Uterus (tissue), 4 donors: ENCODE measurements around the gene MED19. TPM values are rescaled to one million over a fixed set of nuclear protein-coding genes. Genes with fewer than 3 reads are reported as not detected.
A peak's percentile ranks its signal among the peaks of the same experiment; 100 is the strongest.

ENCODE experiments used
- DNase-seq, 2 donors: peaks; one replicate each; pipeline ENCODE4 v3.0.0-alpha.2; 2019 to 2020
- H3K27ac ChIP-seq, 2 donors: fragments of 200-600 bp; sonication (generic); 1 replicate in 1 of 2; 2 replicates in 1 of 2; pipeline ENCODE4 v1.5.1; 2016 to 2018
- H3K27me3 ChIP-seq, 2 donors: fragments of 200-600 bp; sonication (generic); one replicate each; pipeline ENCODE4 v1.5.1; 2018 to 2019; ENCODE audit warnings: control low read depth in 1 of 2
- H3K36me3 ChIP-seq, 2 donors: fragments of 200-600 bp; sonication (generic); one replicate each; pipeline ENCODE4 v1.5.1; 2019; ENCODE audit warnings: control low read depth in 1 of 2
- H3K4me1 ChIP-seq, 2 donors: fragments of 200-600 bp; sonication (generic); one replicate each; pipeline ENCODE4 v1.5.1; 2018 to 2019; ENCODE audit warnings: control low read depth in 1 of 2
- H3K4me3 ChIP-seq, 2 donors: fragments of 200-600 bp; sonication (generic); 1 replicate in 1 of 2; 2 replicates in 1 of 2; pipeline ENCODE4 v1.5.1; 2018 to 2019; ENCODE audit warnings: mild to moderate bottlenecking in 1 of 2
- H3K9me3 ChIP-seq, 2 donors: fragments of 200-600 bp; sonication (generic); one replicate each; pipeline ENCODE4 v1.5.1; 2019; ENCODE audit warnings: control low read depth in 1 of 2
- POLR2A ChIP-seq, 2 donors: fragments of 450-650 bp; IDR thresholded peaks; one replicate each; pipeline ENCODE4 v1.6.1; 2016; ENCODE audit warnings: antibody characterized with exemption in 2 of 2, mild to moderate bottlenecking in 1 of 2, moderate library complexity in 1 of 2
- intact Hi-C: fragments of 100-400 bp; cut with DNase I; formaldehyde crosslinking; loops from one replicate; pipeline ENCODE4 v1.15.1; 2023; ENCODE audit warnings: low total_unique reads
- total RNA-seq, 4 donors: library from RNA; depleted of rRNA in 3 of 4; stranded (reverse); fragments of >200 nt in 3 of 4; gene quantifications; one replicate each; pipeline versions ENCODE4 v1.1.0 to v1.2.4, GENCODE V29; 2014 to 2023
- TF ChIP-seq, protein P1 (sequence below), 4 experiments: fragments of 200-600 bp in 2 of 4; fragments of 450-650 bp in 2 of 4; sonication (generic) in 2 of 4; IDR thresholded peaks; one replicate each; pipeline ENCODE4 v1.5.1; 2016 to 2019; ENCODE audit warnings: antibody characterized with exemption in 4 of 4, mild to moderate bottlenecking in 2 of 4, moderate library complexity in 1 of 4
- donor health status: DM: yes; HTN: yes; CAD: no.

Gene MED19, protein sequence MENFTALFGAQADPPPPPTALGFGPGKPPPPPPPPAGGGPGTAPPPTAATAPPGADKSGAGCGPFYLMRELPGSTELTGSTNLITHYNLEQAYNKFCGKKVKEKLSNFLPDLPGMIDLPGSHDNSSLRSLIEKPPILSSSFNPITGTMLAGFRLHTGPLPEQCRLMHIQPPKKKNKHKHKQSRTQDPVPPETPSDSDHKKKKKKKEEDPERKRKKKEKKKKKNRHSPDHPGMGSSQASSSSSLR
- 10 to 100 TPM in 1 of 4 donors, 1 to 10 TPM in 3; 5.9 to 11.3 (median 9.1) TPM for total RNA-seq

DNA sequence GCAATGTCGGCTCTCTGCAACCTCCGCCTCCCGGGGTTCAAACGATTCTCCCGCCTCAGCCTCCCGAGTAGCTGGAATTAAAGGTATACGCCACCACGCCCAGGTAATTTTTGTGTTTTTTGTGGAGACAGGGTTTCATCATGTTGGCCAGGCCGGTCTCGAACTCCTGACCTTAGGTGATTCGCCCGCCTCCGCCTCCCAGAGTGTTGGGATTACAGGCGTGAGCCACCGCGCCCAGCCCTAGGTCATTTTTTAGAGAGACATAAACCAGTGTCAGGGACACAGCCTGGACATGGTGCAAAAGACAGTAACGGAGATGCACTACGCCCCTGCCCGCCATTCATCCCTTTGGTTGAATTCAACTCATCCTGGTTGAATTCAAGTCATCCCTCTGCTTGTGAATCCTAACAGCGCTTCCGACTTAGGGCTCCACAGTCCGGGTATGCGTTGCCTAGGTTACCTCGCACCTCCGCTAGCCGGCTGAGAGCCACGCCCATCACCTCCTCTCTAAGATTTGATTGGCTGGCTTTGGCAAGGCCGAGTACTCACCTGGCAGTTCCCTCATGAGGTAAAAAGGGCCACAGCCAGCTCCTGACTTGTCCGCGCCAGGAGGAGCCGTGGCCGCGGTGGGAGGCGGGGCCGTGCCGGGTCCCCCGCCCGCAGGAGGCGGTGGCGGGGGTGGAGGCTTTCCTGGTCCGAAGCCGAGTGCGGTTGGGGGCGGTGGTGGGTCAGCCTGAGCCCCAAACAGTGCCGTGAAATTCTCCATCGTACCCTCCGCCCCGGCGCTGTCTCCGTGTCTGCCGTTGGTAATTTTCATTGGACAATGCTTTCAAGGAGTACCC, at the start of gene MED19:
TSS of gene MED19 (minus strand) at position 802 of the 842 bp plus-strand sequence. CDS start at position 766, 36 bp downstream.
- no peaks in the 10 kb centered on the region for H3K36me3 ChIP-seq
- H3K4me1 ChIP-seq = peaks cover 0 to 15% of the 10 kb centered on the region in 2 donors
- no peaks in the 10 kb centered on the region for H3K27me3 ChIP-seq
- DNase-seq = peak; percentile 65 to 79
- H3K9me3 ChIP-seq = no peaks in the 10 kb centered on the region
- intact Hi-C loops = no loop called here
- peak within 1 kb of the TSS; percentile 77 to 93 for H3K4me3 ChIP-seq
- peak in 1 of 2 donors; percentile 34 for TF ChIP-seq POLR2A (IDR thresholded peaks at IDR 0.05)
- TF ChIP-seq, protein P1, sequence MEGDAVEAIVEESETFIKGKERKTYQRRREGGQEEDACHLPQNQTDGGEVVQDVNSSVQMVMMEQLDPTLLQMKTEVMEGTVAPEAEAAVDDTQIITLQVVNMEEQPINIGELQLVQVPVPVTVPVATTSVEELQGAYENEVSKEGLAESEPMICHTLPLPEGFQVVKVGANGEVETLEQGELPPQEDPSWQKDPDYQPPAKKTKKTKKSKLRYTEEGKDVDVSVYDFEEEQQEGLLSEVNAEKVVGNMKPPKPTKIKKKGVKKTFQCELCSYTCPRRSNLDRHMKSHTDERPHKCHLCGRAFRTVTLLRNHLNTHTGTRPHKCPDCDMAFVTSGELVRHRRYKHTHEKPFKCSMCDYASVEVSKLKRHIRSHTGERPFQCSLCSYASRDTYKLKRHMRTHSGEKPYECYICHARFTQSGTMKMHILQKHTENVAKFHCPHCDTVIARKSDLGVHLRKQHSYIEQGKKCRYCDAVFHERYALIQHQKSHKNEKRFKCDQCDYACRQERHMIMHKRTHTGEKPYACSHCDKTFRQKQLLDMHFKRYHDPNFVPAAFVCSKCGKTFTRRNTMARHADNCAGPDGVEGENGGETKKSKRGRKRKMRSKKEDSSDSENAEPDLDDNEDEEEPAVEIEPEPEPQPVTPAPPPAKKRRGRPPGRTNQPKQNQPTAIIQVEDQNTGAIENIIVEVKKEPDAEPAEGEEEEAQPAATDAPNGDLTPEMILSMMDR (IDR thresholded peaks at IDR 0.05) = no peak
- H3K27ac ChIP-seq = peak within 1 kb of the TSS; percentile 69 to 92

DNA sequence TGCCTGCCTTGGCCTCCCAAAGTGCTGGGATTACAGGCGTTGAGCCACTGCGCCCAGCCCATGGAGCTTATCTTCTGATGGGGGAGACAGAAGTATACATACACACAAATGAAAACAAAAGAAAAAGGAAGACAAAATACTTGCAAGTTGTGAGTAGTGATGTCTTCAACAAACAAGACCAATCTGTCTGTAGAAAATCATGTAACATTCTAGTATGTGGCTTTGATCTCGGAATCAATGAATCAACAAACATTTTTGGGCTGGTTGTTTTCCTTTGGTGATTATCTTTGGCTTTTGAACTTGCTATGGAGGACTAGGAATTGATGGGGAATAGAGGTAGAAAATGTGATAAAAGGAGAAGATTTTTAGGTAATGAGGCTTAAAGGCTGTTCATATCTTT, 46.2 kb upstream of the MED19 start:
- H3K27ac ChIP-seq = no peak overlapping the region
- TF ChIP-seq POLR2A (IDR thresholded peaks at IDR 0.05) = no peak
- TF ChIP-seq, protein P1 (IDR thresholded peaks at IDR 0.05) = no peak
- no peak for DNase-seq
- H3K9me3 ChIP-seq = no peaks in the 10 kb centered on the region
- no peak overlapping the region for H3K4me3 ChIP-seq
- H3K36me3 ChIP-seq = no peaks in the 10 kb centered on the region
- no peaks in the 10 kb centered on the region for H3K27me3 ChIP-seq
- intact Hi-C loops = no loop called here
- no peaks in the 10 kb centered on the region for H3K4me1 ChIP-seq

DNA sequence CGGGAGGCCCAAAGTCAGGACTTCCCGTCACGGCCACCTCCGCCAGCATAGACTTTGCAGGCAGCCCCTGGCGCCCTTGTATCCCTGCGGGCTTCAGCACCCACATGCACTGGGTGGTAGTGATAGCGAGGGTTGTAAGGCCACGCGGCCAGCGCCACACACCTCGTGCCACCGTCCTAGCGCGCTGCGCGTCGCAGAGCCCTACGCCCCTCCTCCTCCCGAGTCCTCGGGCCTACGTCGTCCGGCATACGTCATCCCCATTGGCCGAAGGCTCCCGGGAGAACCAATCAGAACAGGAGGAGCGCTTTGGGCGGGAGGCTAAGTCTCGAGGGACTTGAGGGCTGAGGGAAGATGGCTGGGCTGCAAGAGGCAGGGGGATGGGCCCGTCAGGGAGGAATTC, 40.9 kb upstream of the MED19 start:
- Histone ChIP-seq H3K9me3 (no peaks in the 10 kb centered on the region), H3K4me3 (no peak overlapping the region), H3K36me3 (no peaks in the 10 kb centered on the region), H3K4me1 (no peaks in the 10 kb centered on the region), H3K27ac (no peak overlapping the region), H3K27me3 (no peaks in the 10 kb centered on the region)
- DNase-seq = no peak
- intact Hi-C loops = no loop called here
- TF ChIP-seq, protein P1 (IDR thresholded peaks at IDR 0.05) = no peak
- no peak for TF ChIP-seq POLR2A (IDR thresholded peaks at IDR 0.05)

DNA sequence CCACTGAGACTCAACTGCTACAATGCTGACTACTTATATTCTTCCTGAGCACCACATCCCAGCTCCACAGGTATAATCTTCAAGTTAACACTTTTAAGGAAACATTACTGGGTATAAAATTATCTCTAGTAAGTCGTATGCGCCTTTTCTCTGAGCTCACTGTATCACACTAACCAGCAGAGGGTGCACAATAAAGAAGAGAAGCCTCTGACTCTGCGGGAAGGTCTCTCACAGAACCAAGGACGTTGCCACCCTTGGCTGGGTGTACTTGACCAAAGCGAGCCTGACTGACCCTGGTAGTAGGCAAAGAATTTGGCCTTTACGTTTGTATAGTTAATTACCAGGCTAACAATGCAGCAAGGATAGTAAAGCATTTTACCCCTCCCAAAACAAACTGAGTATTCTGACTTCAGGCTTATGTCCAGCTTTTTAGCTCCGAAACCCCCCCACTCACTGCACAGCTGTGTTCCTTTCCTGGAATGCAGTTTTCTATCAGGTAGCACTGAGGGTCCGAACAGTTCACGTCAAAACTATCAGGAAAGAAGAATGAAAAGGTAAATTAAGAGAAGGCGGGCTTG, 39.8 kb upstream of the MED19 start, which contains the start of gene BTBD18:
TSS of gene BTBD18 (minus strand) at position 144 of the 578 bp plus-strand sequence. CDS start 631 bp downstream, outside the sequence.
- H3K9me3 ChIP-seq = no peaks in the 10 kb centered on the region
- TF ChIP-seq, protein P1 (IDR thresholded peaks at IDR 0.05) = peak; percentile 5 to 36 (median 20)
- TF ChIP-seq POLR2A (IDR thresholded peaks at IDR 0.05) = no peak
- H3K4me3 ChIP-seq = no peak within 1 kb of the TSS
- no peak for DNase-seq
- H3K36me3 ChIP-seq = no peaks in the 10 kb centered on the region
- H3K27ac ChIP-seq = no peak within 1 kb of the TSS
- intact Hi-C loops = no loop called here
- H3K27me3 ChIP-seq = no peaks in the 10 kb centered on the region
- H3K4me1 ChIP-seq = no peaks in the 10 kb centered on the region
